Measurements from ENCODE around the gene RASIP1. TPM values are rescaled to one million over a fixed set of nuclear protein-coding genes. Genes with fewer than 3 reads are reported as not detected.
"Not testable (repeated sequence)": the region's sequence is repeated elsewhere in the genome, so short reads cannot be mapped to it uniquely, and the experiment has no call there.

RASIP1 gene
- total and polyA plus RNA-seq, 4 donors = 2.9 to 11.9 (median 10.0) TPM

GRCh38 chr19:48770734-48771472 lies 30.5 kb upstream of the RASIP1 start:
- no peak for DNase-seq (ENCODE audit: low read depth in 4 of 6, low spot score in 6 of 6)
- 53% methylated on average over 7 of the region's 20 CpGs for WGBS (ENCODE audit: insufficient coverage)
- Histone ChIP-seq H3K27me3 (ENCODE audit: control insufficient read depth, insufficient read depth, low read length) (no peaks in the 10 kb centered on the region), H3K4me1 (ENCODE audit: control insufficient read depth, insufficient read depth, low read length) (no peaks in the 10 kb centered on the region), H3K4me3 (ENCODE audit: low read depth, low read length) (no peak overlapping the region), H3K9me3 (ENCODE audit: control insufficient read depth, insufficient read depth, low read length) (no peaks in the 10 kb centered on the region), H3K27ac (ENCODE audit: low read depth, low read length) (no peak overlapping the region), H3K36me3 (ENCODE audit: control insufficient read depth, insufficient read depth, low read length) (no peaks in the 10 kb centered on the region)

GRCh38 chr19:48770266-48770665 lies 29.9 kb upstream of the RASIP1 start:
- no peak overlapping the region for H3K27ac ChIP-seq (ENCODE audit: low read depth, low read length)
- H3K27me3 ChIP-seq (ENCODE audit: control insufficient read depth, insufficient read depth, low read length) = no peaks in the 10 kb centered on the region
- H3K4me1 ChIP-seq (ENCODE audit: control insufficient read depth, insufficient read depth, low read length) = no peaks in the 10 kb centered on the region
- H3K4me3 ChIP-seq (ENCODE audit: low read depth, low read length) = no peak overlapping the region
- DNase-seq (ENCODE audit: low read depth in 4 of 6, low spot score in 6 of 6) = no peak
- WGBS (ENCODE audit: insufficient coverage) = no CpG with 5 or more reads among the region's 7 CpGs
- H3K9me3 ChIP-seq (ENCODE audit: control insufficient read depth, insufficient read depth, low read length) = no peaks in the 10 kb centered on the region
- no peaks in the 10 kb centered on the region for H3K36me3 ChIP-seq (ENCODE audit: control insufficient read depth, insufficient read depth, low read length)

GRCh38 chr19:48768994-48769713 lies 28.7 kb upstream of the RASIP1 start:
- no peaks in the 10 kb centered on the region for H3K9me3 ChIP-seq (ENCODE audit: control insufficient read depth, insufficient read depth, low read length)
- no peaks in the 10 kb centered on the region for H3K4me1 ChIP-seq (ENCODE audit: control insufficient read depth, insufficient read depth, low read length)
- no peaks in the 10 kb centered on the region for H3K27me3 ChIP-seq (ENCODE audit: control insufficient read depth, insufficient read depth, low read length)
- WGBS (ENCODE audit: insufficient coverage) = 85% methylated on average over 8 of the region's 11 CpGs
- DNase-seq (ENCODE audit: low read depth in 4 of 6, low spot score in 6 of 6) = no peak
- H3K27ac ChIP-seq (ENCODE audit: low read depth, low read length) = no peak overlapping the region
- H3K36me3 ChIP-seq (ENCODE audit: control insufficient read depth, insufficient read depth, low read length) = no peaks in the 10 kb centered on the region
- no peak overlapping the region for H3K4me3 ChIP-seq (ENCODE audit: low read depth, low read length)

GRCh38 chr19:48768171-48768753 lies 27.9 kb upstream of the RASIP1 start:
- not testable (repeated sequence) for H3K9me3 ChIP-seq (ENCODE audit: control insufficient read depth, insufficient read depth, low read length); H3K4me1 ChIP-seq (ENCODE audit: control insufficient read depth, insufficient read depth, low read length); H3K36me3 ChIP-seq (ENCODE audit: control insufficient read depth, insufficient read depth, low read length); DNase-seq (ENCODE audit: low read depth in 4 of 6, low spot score in 6 of 6); H3K27me3 ChIP-seq (ENCODE audit: control insufficient read depth, insufficient read depth, low read length); H3K27ac ChIP-seq (ENCODE audit: low read depth, low read length); H3K4me3 ChIP-seq (ENCODE audit: low read depth, low read length)
- WGBS (ENCODE audit: insufficient coverage) = no CpG with 5 or more reads among the region's 6 CpGs

GRCh38 chr19:48765816-48766215 lies 25.4 kb upstream of the RASIP1 start:
- H3K9me3 ChIP-seq (ENCODE audit: control insufficient read depth, insufficient read depth, low read length); H3K36me3 ChIP-seq (ENCODE audit: control insufficient read depth, insufficient read depth, low read length); H3K27ac ChIP-seq (ENCODE audit: low read depth, low read length); H3K27me3 ChIP-seq (ENCODE audit: control insufficient read depth, insufficient read depth, low read length); DNase-seq (ENCODE audit: low read depth in 4 of 6, low spot score in 6 of 6); H3K4me3 ChIP-seq (ENCODE audit: low read depth, low read length); H3K4me1 ChIP-seq (ENCODE audit: control insufficient read depth, insufficient read depth, low read length): not testable (repeated sequence)
- no CpG with 5 or more reads among the region's 5 CpGs for WGBS (ENCODE audit: insufficient coverage)

- DNase-seq (ENCODE audit: low read depth in 4 of 6, low spot score in 6 of 6) = no peak
- Histone ChIP-seq H3K27me3 (ENCODE audit: control insufficient read depth, insufficient read depth, low read length) (peaks cover 13% of the 10 kb centered on the region), H3K36me3 (ENCODE audit: control insufficient read depth, insufficient read depth, low read length) (no peaks in the 10 kb centered on the region), H3K4me3 (ENCODE audit: low read depth, low read length) (no peak overlapping the region), H3K27ac (ENCODE audit: low read depth, low read length) (no peak overlapping the region), H3K4me1 (ENCODE audit: control insufficient read depth, insufficient read depth, low read length) (no peaks in the 10 kb centered on the region), H3K9me3 (ENCODE audit: control insufficient read depth, insufficient read depth, low read length) (no peaks in the 10 kb centered on the region)
- 71% methylated on average over 15 of the region's 16 CpGs for WGBS (ENCODE audit: insufficient coverage)
Measured at GRCh38 chr19:48760504-48761205, 20.2 kb upstream of the RASIP1 start.

GRCh38 chr19:48757741-48758144 lies 17.3 kb upstream of the RASIP1 start:
- no peak for DNase-seq (ENCODE audit: low read depth in 4 of 6, low spot score in 6 of 6)
- 85% methylated on average over 11 of the region's 14 CpGs for WGBS (ENCODE audit: insufficient coverage)
- Histone ChIP-seq H3K27ac (ENCODE audit: low read depth, low read length) (no peak overlapping the region), H3K4me1 (ENCODE audit: control insufficient read depth, insufficient read depth, low read length) (peaks cover 7% of the 10 kb centered on the region), H3K36me3 (ENCODE audit: control insufficient read depth, insufficient read depth, low read length) (no peaks in the 10 kb centered on the region), H3K27me3 (ENCODE audit: control insufficient read depth, insufficient read depth, low read length) (peaks cover 30% of the 10 kb centered on the region), H3K4me3 (ENCODE audit: low read depth, low read length) (no peak overlapping the region), H3K9me3 (ENCODE audit: control insufficient read depth, insufficient read depth, low read length) (no peaks in the 10 kb centered on the region)

GRCh38 chr19:48757089-48757675 lies 16.8 kb upstream of the RASIP1 start:
- Histone ChIP-seq H3K27ac (ENCODE audit: low read depth, low read length) (no peak overlapping the region), H3K4me3 (ENCODE audit: low read depth, low read length) (no peak overlapping the region), H3K9me3 (ENCODE audit: control insufficient read depth, insufficient read depth, low read length) (no peaks in the 10 kb centered on the region), H3K36me3 (ENCODE audit: control insufficient read depth, insufficient read depth, low read length) (no peaks in the 10 kb centered on the region), H3K4me1 (ENCODE audit: control insufficient read depth, insufficient read depth, low read length) (peaks cover 12% of the 10 kb centered on the region), H3K27me3 (ENCODE audit: control insufficient read depth, insufficient read depth, low read length) (peaks cover 30% of the 10 kb centered on the region)
- WGBS (ENCODE audit: insufficient coverage) = 86% methylated on average over 10 of the region's 12 CpGs
- no peak for DNase-seq (ENCODE audit: low read depth in 4 of 6, low spot score in 6 of 6)

- DNase-seq (ENCODE audit: low read depth in 4 of 6, low spot score in 6 of 6) = no peak
- no peaks in the 10 kb centered on the region for H3K9me3 ChIP-seq (ENCODE audit: control insufficient read depth, insufficient read depth, low read length)
- WGBS (ENCODE audit: insufficient coverage) = 73% methylated on average over 8 of the region's 9 CpGs
- H3K27me3 ChIP-seq (ENCODE audit: control insufficient read depth, insufficient read depth, low read length) = peaks cover 33% of the 10 kb centered on the region
- H3K4me1 ChIP-seq (ENCODE audit: control insufficient read depth, insufficient read depth, low read length) = peaks cover 16% of the 10 kb centered on the region
- no peak overlapping the region for H3K4me3 ChIP-seq (ENCODE audit: low read depth, low read length)
- no peaks in the 10 kb centered on the region for H3K36me3 ChIP-seq (ENCODE audit: control insufficient read depth, insufficient read depth, low read length)
- H3K27ac ChIP-seq (ENCODE audit: low read depth, low read length) = no peak overlapping the region
Measured at GRCh38 chr19:48756686-48757085, 16.3 kb upstream of the RASIP1 start.

Measured in spinal cord (tissue), 10 donors.